Measurements from ENCODE around the gene PPP1R26.

GRCh38 chr9:135506327-135507103 is 26.9 kb downstream of the PPP1R26 start:
- TF ChIP-seq, protein P1, sequence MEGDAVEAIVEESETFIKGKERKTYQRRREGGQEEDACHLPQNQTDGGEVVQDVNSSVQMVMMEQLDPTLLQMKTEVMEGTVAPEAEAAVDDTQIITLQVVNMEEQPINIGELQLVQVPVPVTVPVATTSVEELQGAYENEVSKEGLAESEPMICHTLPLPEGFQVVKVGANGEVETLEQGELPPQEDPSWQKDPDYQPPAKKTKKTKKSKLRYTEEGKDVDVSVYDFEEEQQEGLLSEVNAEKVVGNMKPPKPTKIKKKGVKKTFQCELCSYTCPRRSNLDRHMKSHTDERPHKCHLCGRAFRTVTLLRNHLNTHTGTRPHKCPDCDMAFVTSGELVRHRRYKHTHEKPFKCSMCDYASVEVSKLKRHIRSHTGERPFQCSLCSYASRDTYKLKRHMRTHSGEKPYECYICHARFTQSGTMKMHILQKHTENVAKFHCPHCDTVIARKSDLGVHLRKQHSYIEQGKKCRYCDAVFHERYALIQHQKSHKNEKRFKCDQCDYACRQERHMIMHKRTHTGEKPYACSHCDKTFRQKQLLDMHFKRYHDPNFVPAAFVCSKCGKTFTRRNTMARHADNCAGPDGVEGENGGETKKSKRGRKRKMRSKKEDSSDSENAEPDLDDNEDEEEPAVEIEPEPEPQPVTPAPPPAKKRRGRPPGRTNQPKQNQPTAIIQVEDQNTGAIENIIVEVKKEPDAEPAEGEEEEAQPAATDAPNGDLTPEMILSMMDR (IDR thresholded peaks at IDR 0.05), result no peak
- no peak for TF ChIP-seq POLR2AphosphoS5 (IDR thresholded peaks at IDR 0.05; ENCODE audit: insufficient read depth in 1 of 2, low read depth in 1 of 2)
- TF ChIP-seq POLR2A (IDR thresholded peaks at IDR 0.05), result no peak
